Lower leg skin (tissue), 3 donors: Measurements from ENCODE around the gene KCNQ2.

Source experiments
- CTCF ChIP-seq, 3 donors: fragments of 450-650 bp; IDR thresholded peaks; one replicate each; pipeline ENCODE4 v1.5.1; 2016; ENCODE audit warnings: antibody characterized with exemption in 3 of 3, mild to moderate bottlenecking in 3 of 3, moderate library complexity in 2 of 3
- POLR2A ChIP-seq, 2 donors: fragments of 450-650 bp; IDR thresholded peaks; one replicate each; pipeline ENCODE4 v1.6.1; 2016 to 2017; ENCODE audit warnings: antibody characterized with exemption in 2 of 2, mild to moderate bottlenecking in 1 of 2, moderate library complexity in 1 of 2

GRCh38 chr20:63503524-63503923 lies 31.1 kb upstream of the KCNQ2 start:
- no peak for TF ChIP-seq CTCF (IDR thresholded peaks at IDR 0.05)
- no peak for TF ChIP-seq POLR2A (IDR thresholded peaks at IDR 0.05)
